ENCODE measurements around the gene CHST13. TPM values are rescaled to one million over a fixed set of nuclear protein-coding genes. Genes with fewer than 3 reads are reported as not detected.

The CHST13 gene
- total RNA-seq, 5 donors from 2014 or later (not counting 1 experiment from before 2014, with no cell fraction given): 0.20 TPM; not detected in 4

- H3K36me3 Mint-ChIP-seq: no peaks in the 10 kb centered on the region
- Histone ChIP-seq H3K9me3 (no peaks in the 10 kb centered on the region), H3K4me1 (ENCODE audit: control insufficient read depth in 1 of 2, extremely low read depth in 1 of 2, insufficient read depth in 2 of 2, low read length in 2 of 2) (no peaks in the 10 kb centered on the region), H3K4me3 (ENCODE audit: control insufficient read depth in 1 of 2, extremely low read depth in 1 of 2, low read length in 1 of 2) (no peak overlapping the region), H3K27ac (ENCODE audit: low read length) (no peak overlapping the region), H3K27me3 (replicated peaks in 1 of 2; ENCODE audit: control insufficient read depth in 2 of 2, extremely low read depth in 1 of 2, insufficient read depth in 2 of 2, low read length in 1 of 2) (peaks cover 0 to 17% of the 10 kb centered on the region in 2 experiments), H3K36me3 (ENCODE audit: control insufficient read depth in 2 of 2, extremely low read depth in 1 of 2, insufficient read depth in 1 of 2, low read length in 1 of 2) (no peaks in the 10 kb centered on the region)
- no peak overlapping the region for H3K27ac Mint-ChIP-seq
- H3K4me1 Mint-ChIP-seq: peaks cover 0 to 2% (median 0%) of the 10 kb centered on the region in 3 donors
- ChIA-PET POLR2A (no interaction called here), CTCF (no interaction called here)
- 96% methylated on average over 50 of the region's 57 CpGs for WGBS (ENCODE audit: insufficient coverage)
- ATAC-seq (replicated peaks in 1 of 4) (no peak), DNase-seq (peak in 3 of 35 experiments; percentile 2 to 17 (median 7))
- peaks cover 5 to 8% of the 10 kb centered on the region in 2 donors for H3K27me3 Mint-ChIP-seq
- no peak overlapping the region for H3K4me3 Mint-ChIP-seq
- no peaks in the 10 kb centered on the region for H3K9me3 Mint-ChIP-seq
Observed at GRCh38 chr3:126542340-126543241, 18.6 kb downstream of the CHST13 start.

GRCh38 chr3:126543457-126544061 is 19.6 kb downstream of the CHST13 start:
- no peaks in the 10 kb centered on the region for H3K9me3 Mint-ChIP-seq
- no peak overlapping the region for H3K27ac ChIP-seq (ENCODE audit: low read length)
- no peaks in the 10 kb centered on the region for H3K36me3 ChIP-seq (ENCODE audit: control insufficient read depth in 2 of 2, extremely low read depth in 1 of 2, insufficient read depth in 1 of 2, low read length in 1 of 2)
- ATAC-seq (replicated peaks in 1 of 4) (no peak), DNase-seq (peak in 2 of 35 experiments; percentile 7 to 10)
- H3K4me1 Mint-ChIP-seq: peaks cover 0 to 2% (median 0%) of the 10 kb centered on the region in 3 donors
- H3K4me3 Mint-ChIP-seq: no peak overlapping the region
- no peaks in the 10 kb centered on the region for H3K36me3 Mint-ChIP-seq
- peaks cover 5 to 8% of the 10 kb centered on the region in 2 donors for H3K27me3 Mint-ChIP-seq
- ChIA-PET CTCF (no interaction called here), POLR2A (no interaction called here)
- no peak overlapping the region for H3K4me3 ChIP-seq (ENCODE audit: control insufficient read depth in 1 of 2, extremely low read depth in 1 of 2, low read length in 1 of 2)
- no peaks in the 10 kb centered on the region for H3K9me3 ChIP-seq
- peaks cover 0 to 15% of the 10 kb centered on the region in 2 experiments for H3K27me3 ChIP-seq (replicated peaks in 1 of 2; ENCODE audit: control insufficient read depth in 2 of 2, extremely low read depth in 1 of 2, insufficient read depth in 2 of 2, low read length in 1 of 2)
- H3K27ac Mint-ChIP-seq: no peak overlapping the region
- 92% methylated on average over 2 of the region's 2 CpGs for WGBS (ENCODE audit: insufficient coverage)
- no peaks in the 10 kb centered on the region for H3K4me1 ChIP-seq (ENCODE audit: control insufficient read depth in 1 of 2, extremely low read depth in 1 of 2, insufficient read depth in 2 of 2, low read length in 2 of 2)

DNA sequence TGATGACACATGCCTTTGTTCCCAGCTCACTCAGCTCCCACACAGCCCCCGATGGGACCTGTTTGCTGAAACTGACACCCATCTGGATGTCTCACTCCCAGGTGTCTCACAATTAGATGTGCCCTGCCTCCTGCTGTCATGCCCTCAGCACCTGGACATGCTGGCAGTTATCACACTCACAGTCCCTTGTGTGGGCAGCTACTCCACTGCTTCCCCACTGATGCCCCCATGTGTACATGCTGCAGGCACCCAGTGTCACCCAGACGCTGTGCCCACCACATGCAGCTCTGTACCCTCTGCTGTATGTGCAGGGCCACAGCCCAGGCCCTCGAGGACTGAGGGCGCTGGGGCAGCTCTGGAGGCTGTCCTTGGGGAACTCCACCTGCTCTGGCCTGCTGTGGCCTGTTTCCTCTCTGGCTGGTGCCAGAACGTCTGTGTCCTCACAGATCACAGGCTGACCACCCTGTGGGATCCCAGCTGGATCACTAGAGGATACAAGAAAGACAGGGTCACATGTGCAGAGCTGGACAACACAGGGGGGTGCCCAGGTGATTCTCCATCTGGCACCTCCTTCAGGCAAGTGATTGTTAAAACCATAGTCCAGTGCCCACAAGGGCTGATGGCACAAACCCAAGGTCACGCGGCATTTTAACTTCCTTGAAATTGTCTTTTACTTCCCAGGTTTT is 20.8 kb downstream of the CHST13 start:
- H3K4me1 ChIP-seq (ENCODE audit: control insufficient read depth in 1 of 2, extremely low read depth in 1 of 2, insufficient read depth in 2 of 2, low read length in 2 of 2): no peaks in the 10 kb centered on the region
- peaks cover 0 to 17% of the 10 kb centered on the region in 2 experiments for H3K27me3 ChIP-seq (replicated peaks in 1 of 2; ENCODE audit: control insufficient read depth in 2 of 2, extremely low read depth in 1 of 2, insufficient read depth in 2 of 2, low read length in 1 of 2)
- Mint-ChIP-seq H3K36me3 (no peaks in the 10 kb centered on the region), H3K27ac (no peak overlapping the region), H3K4me1 (peaks cover 0 to 2% (median 0%) of the 10 kb centered on the region in 3 donors), H3K9me3 (no peaks in the 10 kb centered on the region), H3K27me3 (peaks cover 7 to 8% of the 10 kb centered on the region in 2 donors), H3K4me3 (no peak overlapping the region)
- ChIA-PET CTCF (no interaction called here), POLR2A (no interaction called here)
- WGBS (ENCODE audit: insufficient coverage): 45% methylated on average over 5 of the region's 7 CpGs
- H3K9me3 ChIP-seq: no peaks in the 10 kb centered on the region
- no peak overlapping the region for H3K4me3 ChIP-seq (ENCODE audit: control insufficient read depth in 1 of 2, extremely low read depth in 1 of 2, low read length in 1 of 2)
- ATAC-seq (replicated peaks in 1 of 4) (no peak), DNase-seq (peak in 3 of 35 experiments; percentile 0 to 15 (median 8))
- H3K27ac ChIP-seq (ENCODE audit: low read length): no peak overlapping the region
- no peaks in the 10 kb centered on the region for H3K36me3 ChIP-seq (ENCODE audit: control insufficient read depth in 2 of 2, extremely low read depth in 1 of 2, insufficient read depth in 1 of 2, low read length in 1 of 2)

DNA sequence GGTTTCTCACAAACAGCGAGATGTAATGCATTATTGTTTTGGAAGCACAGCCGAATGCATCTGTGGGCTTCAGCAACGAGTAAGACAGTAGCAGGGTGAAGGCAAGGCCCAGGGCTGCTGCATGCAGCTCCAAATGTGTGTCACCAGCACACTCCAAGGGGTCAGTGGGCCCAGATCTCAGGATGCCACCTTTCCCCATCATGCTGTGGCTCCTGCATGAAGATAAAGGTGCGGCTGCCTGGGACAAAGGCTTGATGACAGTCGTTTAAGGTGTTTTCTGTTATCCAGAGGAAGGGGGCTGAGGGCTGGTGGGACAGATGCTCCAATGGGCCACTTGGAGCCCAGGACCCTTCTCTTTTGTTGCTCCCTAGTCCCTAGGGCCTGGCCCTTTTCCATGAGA is 21.6 kb downstream of the CHST13 start:
- WGBS (ENCODE audit: insufficient coverage): 78% methylated on average over 4 of the region's 5 CpGs
- Histone ChIP-seq H3K4me1 (ENCODE audit: control insufficient read depth in 1 of 2, extremely low read depth in 1 of 2, insufficient read depth in 2 of 2, low read length in 2 of 2) (no peaks in the 10 kb centered on the region), H3K9me3 (no peaks in the 10 kb centered on the region), H3K27ac (ENCODE audit: low read length) (no peak overlapping the region), H3K36me3 (ENCODE audit: control insufficient read depth in 2 of 2, extremely low read depth in 1 of 2, insufficient read depth in 1 of 2, low read length in 1 of 2) (no peaks in the 10 kb centered on the region), H3K27me3 (replicated peaks in 1 of 2; ENCODE audit: control insufficient read depth in 2 of 2, extremely low read depth in 1 of 2, insufficient read depth in 2 of 2, low read length in 1 of 2) (peaks cover 0 to 25% of the 10 kb centered on the region in 2 experiments), H3K4me3 (ENCODE audit: control insufficient read depth in 1 of 2, extremely low read depth in 1 of 2, low read length in 1 of 2) (no peak overlapping the region)
- no peaks in the 10 kb centered on the region for H3K36me3 Mint-ChIP-seq
- no peak overlapping the region for H3K4me3 Mint-ChIP-seq
- ATAC-seq (replicated peaks in 1 of 4) (no peak), DNase-seq (peak in 2 of 35 experiments; percentile 1 to 3)
- H3K9me3 Mint-ChIP-seq: no peaks in the 10 kb centered on the region
- CTCF ChIA-PET: no interaction called here
- peaks cover 0 to 2% (median 0%) of the 10 kb centered on the region in 3 donors for H3K4me1 Mint-ChIP-seq
- no peak overlapping the region for H3K27ac Mint-ChIP-seq
- POLR2A ChIA-PET: no interaction called here
- peaks cover 8% of the 10 kb centered on the region in 2 donors for H3K27me3 Mint-ChIP-seq

- Histone ChIP-seq H3K4me3 (ENCODE audit: control insufficient read depth in 1 of 2, extremely low read depth in 1 of 2, low read length in 1 of 2) (no peak overlapping the region), H3K27ac (ENCODE audit: low read length) (no peak overlapping the region), H3K9me3 (no peaks in the 10 kb centered on the region), H3K4me1 (ENCODE audit: control insufficient read depth in 1 of 2, extremely low read depth in 1 of 2, insufficient read depth in 2 of 2, low read length in 2 of 2) (no peaks in the 10 kb centered on the region), H3K36me3 (ENCODE audit: control insufficient read depth in 2 of 2, extremely low read depth in 1 of 2, insufficient read depth in 1 of 2, low read length in 1 of 2) (no peaks in the 10 kb centered on the region), H3K27me3 (replicated peaks in 1 of 2; ENCODE audit: control insufficient read depth in 2 of 2, extremely low read depth in 1 of 2, insufficient read depth in 2 of 2, low read length in 1 of 2) (peaks cover 0 to 27% of the 10 kb centered on the region in 2 experiments)
- Mint-ChIP-seq H3K27ac (no peak overlapping the region), H3K9me3 (no peaks in the 10 kb centered on the region), H3K27me3 (peaks cover 11 to 13% of the 10 kb centered on the region in 2 donors), H3K36me3 (no peaks in the 10 kb centered on the region), H3K4me1 (no peaks in the 10 kb centered on the region), H3K4me3 (no peak overlapping the region)
- DNase-seq: no peak
- CTCF ChIA-PET: no interaction called here
- POLR2A ChIA-PET: no interaction called here
- 91% methylated on average over 5 of the region's 6 CpGs for WGBS (ENCODE audit: insufficient coverage)
- no peak for ATAC-seq (replicated peaks in 1 of 4)
Observed at GRCh38 chr3:126546013-126546412, 22.1 kb downstream of the CHST13 start.

- Mint-ChIP-seq H3K4me1 (no peaks in the 10 kb centered on the region), H3K4me3 (no peak overlapping the region), H3K27ac (no peak overlapping the region), H3K27me3 (peaks cover 12 to 13% of the 10 kb centered on the region in 2 donors), H3K36me3 (no peaks in the 10 kb centered on the region), H3K9me3 (no peaks in the 10 kb centered on the region)
- Histone ChIP-seq H3K27me3 (replicated peaks in 1 of 2; ENCODE audit: control insufficient read depth in 2 of 2, extremely low read depth in 1 of 2, insufficient read depth in 2 of 2, low read length in 1 of 2) (peaks cover 0 to 25% of the 10 kb centered on the region in 2 experiments), H3K36me3 (ENCODE audit: control insufficient read depth in 2 of 2, extremely low read depth in 1 of 2, insufficient read depth in 1 of 2, low read length in 1 of 2) (no peaks in the 10 kb centered on the region), H3K4me1 (ENCODE audit: control insufficient read depth in 1 of 2, extremely low read depth in 1 of 2, insufficient read depth in 2 of 2, low read length in 2 of 2) (no peaks in the 10 kb centered on the region), H3K9me3 (no peaks in the 10 kb centered on the region), H3K4me3 (ENCODE audit: control insufficient read depth in 1 of 2, extremely low read depth in 1 of 2, low read length in 1 of 2) (no peak overlapping the region), H3K27ac (ENCODE audit: low read length) (no peak overlapping the region)
- CTCF ChIA-PET: no interaction called here
- POLR2A ChIA-PET: no interaction called here
- no peak for ATAC-seq (replicated peaks in 1 of 4)
- 78% methylated on average over 5 of the region's 8 CpGs for WGBS (ENCODE audit: insufficient coverage)
- peak in 1 of 35 experiments; percentile 13 for DNase-seq
Observed at GRCh38 chr3:126546549-126547239, 22.7 kb downstream of the CHST13 start.

Data from T-cell (primary cell).